ENCODE results near the gene RAD51B.

GRCh38 chr14:68286667-68287066 lies 467.1 kb downstream of the RAD51B start:
- TF ChIP-seq POLR2A (IDR thresholded peaks at IDR 0.05) = no peak
- TF ChIP-seq, protein P1, sequence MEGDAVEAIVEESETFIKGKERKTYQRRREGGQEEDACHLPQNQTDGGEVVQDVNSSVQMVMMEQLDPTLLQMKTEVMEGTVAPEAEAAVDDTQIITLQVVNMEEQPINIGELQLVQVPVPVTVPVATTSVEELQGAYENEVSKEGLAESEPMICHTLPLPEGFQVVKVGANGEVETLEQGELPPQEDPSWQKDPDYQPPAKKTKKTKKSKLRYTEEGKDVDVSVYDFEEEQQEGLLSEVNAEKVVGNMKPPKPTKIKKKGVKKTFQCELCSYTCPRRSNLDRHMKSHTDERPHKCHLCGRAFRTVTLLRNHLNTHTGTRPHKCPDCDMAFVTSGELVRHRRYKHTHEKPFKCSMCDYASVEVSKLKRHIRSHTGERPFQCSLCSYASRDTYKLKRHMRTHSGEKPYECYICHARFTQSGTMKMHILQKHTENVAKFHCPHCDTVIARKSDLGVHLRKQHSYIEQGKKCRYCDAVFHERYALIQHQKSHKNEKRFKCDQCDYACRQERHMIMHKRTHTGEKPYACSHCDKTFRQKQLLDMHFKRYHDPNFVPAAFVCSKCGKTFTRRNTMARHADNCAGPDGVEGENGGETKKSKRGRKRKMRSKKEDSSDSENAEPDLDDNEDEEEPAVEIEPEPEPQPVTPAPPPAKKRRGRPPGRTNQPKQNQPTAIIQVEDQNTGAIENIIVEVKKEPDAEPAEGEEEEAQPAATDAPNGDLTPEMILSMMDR (IDR thresholded peaks at IDR 0.05) = no peak
